Measurements from ENCODE around the gene MAP3K9. TPM values are rescaled to one million over a fixed set of nuclear protein-coding genes. Genes with fewer than 3 reads are reported as not detected.

Gene MAP3K9
- total and polyA plus RNA-seq, 10 of the 15 experiments (the other 5 are each of a cell fraction or from before 2014, with no cell fraction given): 0.48 to 7.9 (median 2.9) TPM

DNA sequence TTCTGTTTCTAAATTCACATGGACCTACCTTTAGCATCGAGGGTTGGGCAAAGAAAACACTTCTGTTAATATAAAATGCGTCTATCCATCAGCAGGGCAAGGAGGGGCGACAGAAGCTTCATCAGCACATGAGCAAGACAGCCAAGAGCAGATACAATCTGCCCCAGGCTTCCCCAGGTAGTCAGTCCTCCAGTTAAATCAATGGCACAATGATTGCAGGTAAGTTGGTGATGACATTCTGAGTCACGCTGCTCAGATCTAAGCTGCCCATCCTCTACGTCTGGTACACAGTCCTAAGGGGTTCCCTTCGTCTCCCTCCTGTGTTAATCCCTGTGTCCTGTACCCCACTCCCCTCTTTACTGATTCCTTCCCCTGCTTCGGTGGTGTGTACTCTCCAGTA is 38.8 kb downstream of the MAP3K9 start:
- in situ Hi-C loops (cut with MboI): no loop called here
- WGBS (ENCODE audit: insufficient coverage, insufficient replicate concordance, low lambda C conversion rate, missing lambda C conversion rate): 75% methylated on average over 7 of the region's 7 CpGs

GRCh38 chr14:70759398-70759797 is 49.9 kb downstream of the MAP3K9 start:
- intact Hi-C loops (cut with micrococcal nuclease; ENCODE audit: unreplicated experiment) (no loop called here), in situ Hi-C loops (cut with MboI) (no loop called here)
- WGBS (ENCODE audit: insufficient coverage, insufficient replicate concordance, low lambda C conversion rate, missing lambda C conversion rate): 11% methylated on average over 1 of the region's 1 CpG
- SMC1A ChIA-PET (ENCODE audit: uncharacterized antibody, unreplicated experiment): interaction anchor here (0.6 kb wide), 1 partner anchor 40 kb away, joined by 3 read pairs; no protein-coding TSS in a partner anchor
- Histone ChIP-seq H3K4me1 (ENCODE audit: control insufficient read depth, insufficient read depth, low read length) (no peaks in the 10 kb centered on the region), H3K36me3 (ENCODE audit: control insufficient read depth in 2 of 2, insufficient read depth in 2 of 2, low read length in 1 of 2) (peaks cover 0 to 7% of the 10 kb centered on the region in 2 experiments; a peak in 1 of 4 replicates), H3K9me3 (replicated peaks; ENCODE audit: control insufficient read depth, insufficient read depth, low read length) (no peaks in the 10 kb centered on the region), H4K20me1 (ENCODE audit: control insufficient read depth, insufficient read depth) (no peaks in the 10 kb centered on the region), H2AFZ (ENCODE audit: control insufficient read depth, low read depth, low read length) (no peak overlapping the region), H3K27me3 (replicated peaks in 1 of 2; ENCODE audit: control insufficient read depth in 2 of 2, insufficient read depth in 2 of 2, low read length in 1 of 2) (no peaks in the 10 kb centered on the region), H3K4me2 (ENCODE audit: control insufficient read depth, insufficient read depth) (no peak overlapping the region), H3K79me2 (ENCODE audit: control insufficient read depth, insufficient read depth, low read length) (no peaks in the 10 kb centered on the region), H3K4me3 (no peak overlapping the region), H3K27ac (ENCODE audit: control insufficient read depth, insufficient read depth) (no peak overlapping the region), H3K9ac (ENCODE audit: control insufficient read depth, insufficient read depth, low read length) (no peak overlapping the region)
- RAD21 ChIA-PET (ENCODE audit: unreplicated experiment): no interaction called here
- DNase-seq (ENCODE audit: low read depth, low spot score): no peak
- no TSS peak for BruUV-seq (replicated peaks)
- FAIRE-seq: no peak
- CTCF ChIA-PET: no interaction called here
- ATAC-seq: no peak
- POLR2A ChIA-PET: interaction anchor here (0.6 kb wide), 1 partner anchor 37 kb away, joined by 3 read pairs; no protein-coding TSS in a partner anchor
- TF ChIP-seq, protein P1, sequence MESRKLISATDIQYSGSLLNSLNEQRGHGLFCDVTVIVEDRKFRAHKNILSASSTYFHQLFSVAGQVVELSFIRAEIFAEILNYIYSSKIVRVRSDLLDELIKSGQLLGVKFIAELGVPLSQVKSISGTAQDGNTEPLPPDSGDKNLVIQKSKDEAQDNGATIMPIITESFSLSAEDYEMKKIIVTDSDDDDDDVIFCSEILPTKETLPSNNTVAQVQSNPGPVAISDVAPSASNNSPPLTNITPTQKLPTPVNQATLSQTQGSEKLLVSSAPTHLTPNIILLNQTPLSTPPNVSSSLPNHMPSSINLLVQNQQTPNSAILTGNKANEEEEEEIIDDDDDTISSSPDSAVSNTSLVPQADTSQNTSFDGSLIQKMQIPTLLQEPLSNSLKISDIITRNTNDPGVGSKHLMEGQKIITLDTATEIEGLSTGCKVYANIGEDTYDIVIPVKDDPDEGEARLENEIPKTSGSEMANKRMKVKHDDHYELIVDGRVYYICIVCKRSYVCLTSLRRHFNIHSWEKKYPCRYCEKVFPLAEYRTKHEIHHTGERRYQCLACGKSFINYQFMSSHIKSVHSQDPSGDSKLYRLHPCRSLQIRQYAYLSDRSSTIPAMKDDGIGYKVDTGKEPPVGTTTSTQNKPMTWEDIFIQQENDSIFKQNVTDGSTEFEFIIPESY (IDR thresholded peaks at IDR 0.05): no peak
- TF ChIP-seq RUNX3 (IDR thresholded peaks at IDR 0.05; ENCODE audit: low read length) (no peak), PRDM15 (CRISPR knock-in tag; IDR thresholded peaks at IDR 0.05) (no peak), ZSCAN29 (IDR thresholded peaks at IDR 0.05) (no peak), POU2F2 (IDR thresholded peaks at IDR 0.05; ENCODE audit: borderline replicate concordance, low read depth, low read length) (no peak), CHD1 (IDR thresholded peaks at IDR 0.05; ENCODE audit: low read depth, low read length) (no peak), SMC3 (IDR thresholded peaks at IDR 0.05; ENCODE audit: borderline replicate concordance, low read length) (no peak), ZBTB4 (CRISPR knock-in tag; IDR thresholded peaks at IDR 0.05) (no peak)

More for the DNA sequence above, 38.8 kb downstream of the MAP3K9 start:
- ChIA-PET CTCF (no interaction called here), POLR2A (no interaction called here), SMC1A (ENCODE audit: uncharacterized antibody, unreplicated experiment) (no interaction called here), RAD21 (ENCODE audit: unreplicated experiment) (no interaction called here)
- DNase-seq (ENCODE audit: low read depth, low spot score) (no peak), ATAC-seq (no peak), FAIRE-seq (no peak)
- no peaks in the 10 kb centered on the region for H4K20me1 ChIP-seq (ENCODE audit: control insufficient read depth, insufficient read depth)
- intact Hi-C loops (cut with micrococcal nuclease; ENCODE audit: unreplicated experiment): no loop called here
- H3K9ac ChIP-seq (ENCODE audit: control insufficient read depth, insufficient read depth, low read length): no peak overlapping the region
- no peak overlapping the region for H3K27ac ChIP-seq (ENCODE audit: control insufficient read depth, insufficient read depth)
- H3K4me1 ChIP-seq (ENCODE audit: control insufficient read depth, insufficient read depth, low read length): peaks cover 2% of the 10 kb centered on the region; the same call in 1 of the 2 replicates
- H3K27me3 ChIP-seq (replicated peaks in 1 of 2; ENCODE audit: control insufficient read depth in 2 of 2, insufficient read depth in 2 of 2, low read length in 1 of 2): no peaks in the 10 kb centered on the region
- TF ChIP-seq ZNF622 (IDR thresholded peaks at IDR 0.05): no peak
- H3K36me3 ChIP-seq (ENCODE audit: control insufficient read depth in 2 of 2, insufficient read depth in 2 of 2, low read length in 1 of 2): no peaks in the 10 kb centered on the region
- H3K9me3 ChIP-seq (replicated peaks; ENCODE audit: control insufficient read depth, insufficient read depth, low read length): no peaks in the 10 kb centered on the region
- no TSS peak for BruUV-seq (replicated peaks)
- no peaks in the 10 kb centered on the region; the same call in 1 of the 2 replicates for H3K79me2 ChIP-seq (ENCODE audit: control insufficient read depth, insufficient read depth, low read length)
- no peak overlapping the region for H2AFZ ChIP-seq (ENCODE audit: control insufficient read depth, low read depth, low read length)
- H3K4me3 ChIP-seq: no peak overlapping the region
- H3K4me2 ChIP-seq (ENCODE audit: control insufficient read depth, insufficient read depth): no peak overlapping the region
